NCI-H2029 (cell line): Measurements from ENCODE around the gene PGAP3.

Experiments used
- DNase-seq: peaks from one replicate; lab custom pipeline; 2025; lab: John Stamatoyannopoulos, UW

PGAP3 gene

DNA sequence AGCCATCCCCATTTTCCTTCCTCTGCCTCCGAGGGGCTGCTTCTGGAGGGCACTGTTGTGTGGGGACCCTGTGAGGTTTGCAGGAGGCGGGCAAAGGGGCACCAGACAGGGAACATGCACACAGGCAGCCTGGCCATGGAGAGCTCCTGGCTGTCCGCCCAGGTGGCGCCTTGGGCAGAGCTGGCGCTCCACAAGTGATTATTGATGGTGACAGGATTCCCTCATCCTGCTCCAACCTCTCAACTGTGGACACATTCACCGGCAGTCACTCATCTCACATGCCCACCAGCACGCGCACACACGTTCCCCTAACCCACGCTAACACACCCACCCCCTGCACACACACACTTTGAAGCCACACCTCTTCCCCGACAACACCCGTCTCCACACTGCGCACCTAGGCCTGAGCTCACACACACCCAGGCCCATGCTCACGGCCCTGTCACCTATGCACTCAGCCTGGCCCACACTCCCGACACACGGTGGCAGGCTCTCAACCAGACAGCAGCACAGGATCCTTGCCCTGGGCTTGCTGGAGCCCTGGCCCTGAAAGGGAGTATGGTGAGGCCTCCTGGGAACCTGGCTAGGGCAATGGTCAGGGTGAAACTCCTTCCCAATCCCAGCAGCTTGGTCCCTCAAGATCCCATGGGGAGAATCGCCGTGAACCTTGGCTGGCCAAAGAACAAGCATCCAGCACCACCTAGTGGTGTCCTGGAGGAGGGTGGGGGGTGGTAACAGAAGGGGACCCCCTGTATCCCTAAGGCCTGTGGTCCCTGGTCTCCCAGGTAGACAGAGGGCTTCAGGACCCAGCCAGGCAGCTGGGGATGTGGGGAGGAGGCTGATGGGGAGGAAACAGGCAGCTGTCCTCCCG is 16.0 kb downstream of the PGAP3 start:
- no peak for DNase-seq

DNA sequence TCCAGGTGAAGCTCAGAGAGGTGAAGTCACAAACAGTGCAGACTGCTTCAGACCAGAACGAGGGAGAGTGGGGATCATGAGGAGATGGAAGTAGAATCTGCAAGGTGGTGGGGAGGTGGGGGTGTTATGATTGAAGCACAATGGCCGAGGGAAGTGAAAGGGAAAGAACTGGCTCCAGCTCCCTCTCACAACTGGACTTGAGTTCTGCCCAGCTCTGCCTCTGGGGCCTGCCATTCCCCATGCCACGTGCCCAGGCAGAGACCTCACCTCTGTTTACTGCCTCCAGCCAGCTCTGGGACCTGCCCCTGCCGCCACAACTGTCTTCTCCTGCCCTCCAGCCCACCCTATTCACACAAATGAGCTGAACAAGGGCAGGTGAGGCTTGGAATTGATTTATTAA is 17.1 kb downstream of the PGAP3 start:
- no peak for DNase-seq

DNA sequence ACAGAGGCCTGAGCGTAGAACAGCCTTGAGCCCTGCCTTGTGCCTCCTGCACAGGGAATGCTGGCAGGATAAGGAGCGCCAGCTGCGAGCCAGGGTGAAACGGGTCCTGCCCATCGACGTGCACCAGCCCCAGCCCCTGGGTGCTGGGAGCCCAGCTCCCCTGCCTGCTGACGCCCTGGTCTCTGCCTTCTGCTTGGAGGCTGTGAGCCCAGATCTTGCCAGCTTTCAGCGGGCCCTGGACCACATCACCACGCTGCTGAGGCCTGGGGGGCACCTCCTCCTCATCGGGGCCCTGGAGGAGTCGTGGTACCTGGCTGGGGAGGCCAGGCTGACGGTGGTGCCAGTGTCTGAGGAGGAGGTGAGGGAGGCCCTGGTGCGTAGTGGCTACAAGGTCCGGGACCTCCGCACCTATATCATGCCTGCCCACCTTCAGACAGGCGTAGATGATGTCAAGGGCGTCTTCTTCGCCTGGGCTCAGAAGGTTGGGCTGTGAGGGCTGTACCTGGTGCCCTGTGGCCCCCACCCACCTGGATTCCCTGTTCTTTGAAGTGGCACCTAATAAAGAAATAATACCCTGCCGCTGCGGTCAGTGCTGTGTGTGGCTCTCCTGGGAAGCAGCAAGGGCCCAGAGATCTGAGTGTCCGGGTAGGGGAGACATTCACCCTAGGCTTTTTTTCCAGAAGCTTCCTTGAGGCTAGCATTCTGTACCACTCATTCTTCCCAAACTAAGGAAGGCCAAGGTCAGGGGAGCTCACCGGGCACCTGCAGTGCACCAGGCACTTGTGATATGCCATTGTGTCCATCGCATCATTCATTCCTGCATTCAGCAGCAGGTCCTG is 17.7 kb downstream of the PGAP3 start:
- DNase-seq = no peak

DNA sequence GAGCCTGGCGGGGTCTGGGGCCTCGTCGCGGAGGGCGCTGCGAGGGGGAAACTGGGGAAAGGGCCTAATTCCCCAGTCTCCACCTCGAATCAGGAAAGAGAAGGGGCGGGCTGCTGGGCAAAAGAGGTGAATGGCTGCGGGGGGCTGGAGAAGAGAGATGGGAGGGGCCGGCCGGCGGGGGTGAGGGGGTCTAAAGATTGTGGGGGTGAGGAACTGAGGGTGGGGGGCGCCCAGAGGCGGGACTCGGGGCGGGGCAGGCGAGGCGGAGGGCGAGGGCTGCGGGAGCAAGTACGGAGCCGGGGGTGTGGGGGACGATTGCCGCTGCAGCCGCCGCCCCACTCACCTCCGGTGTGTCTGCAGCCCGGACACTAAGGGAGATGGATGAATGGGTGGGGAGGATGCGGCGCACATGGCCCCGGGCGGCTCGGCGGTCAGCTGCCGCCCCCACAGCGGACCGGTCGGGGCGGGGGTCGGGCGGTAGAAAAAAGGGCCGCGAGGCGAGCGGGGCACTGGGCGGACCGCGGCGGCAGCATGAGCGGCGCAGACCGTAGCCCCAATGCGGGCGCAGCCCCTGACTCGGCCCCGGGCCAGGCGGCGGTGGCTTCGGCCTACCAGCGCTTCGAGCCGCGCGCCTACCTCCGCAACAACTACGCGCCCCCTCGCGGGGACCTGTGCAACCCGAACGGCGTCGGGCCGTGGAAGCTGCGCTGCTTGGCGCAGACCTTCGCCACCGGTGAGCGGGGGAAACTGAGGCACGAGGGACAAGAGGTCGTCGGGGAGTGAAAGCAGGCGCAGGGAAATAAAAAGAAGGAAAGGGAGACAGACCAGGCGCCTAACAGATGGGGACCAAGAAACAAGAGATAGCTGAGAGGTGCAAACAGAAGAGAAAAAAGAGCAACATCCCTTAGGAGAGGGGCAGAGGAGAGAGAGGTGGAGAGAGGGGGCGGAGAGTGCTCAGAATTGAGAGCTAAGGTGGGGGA is 19.6 kb downstream of the PGAP3 start, which contains the start of gene PNMT:
PNMT (plus strand) TSS at position 509 of the 980 bp plus-strand sequence; CDS start at position 532, 23 bp downstream.
- peak; percentile 37 for DNase-seq

DNA sequence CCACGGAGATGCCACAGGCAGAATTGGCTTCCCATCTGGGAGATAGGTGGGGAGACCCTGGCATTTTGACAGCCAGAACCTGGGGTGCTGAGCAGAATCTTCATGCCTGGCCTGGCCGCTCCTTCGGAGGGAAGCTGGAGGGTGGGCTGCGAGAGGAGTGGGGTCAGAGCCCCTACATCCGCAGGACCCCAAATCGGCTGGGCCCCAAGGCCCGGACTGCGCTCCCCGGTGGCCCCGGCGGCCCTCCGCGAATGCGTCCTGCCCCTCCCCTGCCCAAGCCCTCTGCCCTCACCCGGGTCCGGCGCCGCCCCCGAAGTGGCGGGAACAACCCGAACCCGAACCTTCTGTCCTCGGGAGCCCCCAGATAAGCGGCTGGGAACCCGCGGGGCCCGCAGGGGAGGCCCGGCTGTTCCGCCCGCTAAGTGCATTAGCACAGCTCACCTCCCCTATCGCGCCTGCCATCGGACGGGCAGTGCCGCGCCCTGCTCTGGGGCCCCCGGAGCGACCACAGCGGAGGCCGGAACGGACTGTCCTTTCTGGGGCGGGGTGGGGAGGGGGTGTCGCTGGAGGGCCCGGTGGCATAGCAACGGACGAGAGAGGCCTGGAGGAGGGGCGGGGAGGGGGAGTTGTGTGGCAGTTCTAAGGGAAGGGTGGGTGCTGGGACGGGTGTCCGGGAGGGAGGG is 20.5 kb downstream of the PGAP3 start:
- DNase-seq = no peak

DNA sequence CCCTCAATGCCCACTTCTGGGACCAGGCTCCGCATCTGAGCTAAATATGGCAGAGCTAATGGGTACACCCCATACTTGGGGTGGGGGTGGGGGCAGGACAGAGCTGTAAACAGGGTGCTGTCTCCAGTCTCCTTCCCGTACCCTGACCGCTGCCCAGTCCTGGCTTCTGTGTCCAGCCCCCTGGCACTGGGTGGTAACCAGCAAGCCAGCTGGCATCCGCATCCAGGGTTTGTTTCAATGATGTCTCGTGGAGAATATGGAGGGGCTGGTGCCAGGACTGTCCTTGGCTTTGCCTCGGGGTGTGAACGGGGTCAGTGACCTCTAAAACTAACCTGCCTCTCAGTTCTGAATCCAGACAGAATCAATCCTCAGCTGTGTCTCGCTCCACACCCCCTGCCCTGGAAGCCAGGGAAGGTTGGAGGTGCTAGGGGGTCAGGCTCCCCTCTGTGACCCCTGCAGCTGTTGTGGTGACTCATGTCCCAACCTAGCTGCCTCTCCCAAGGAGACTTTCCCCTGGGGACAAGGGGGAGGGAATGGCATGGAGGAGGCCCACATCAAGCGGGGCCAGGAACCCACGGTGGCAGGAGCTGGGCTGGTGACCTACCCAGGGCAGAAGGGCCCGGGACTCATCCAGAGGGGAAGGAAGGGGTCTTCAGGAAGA is 21.1 kb downstream of the PGAP3 start:
- no peak for DNase-seq

DNA sequence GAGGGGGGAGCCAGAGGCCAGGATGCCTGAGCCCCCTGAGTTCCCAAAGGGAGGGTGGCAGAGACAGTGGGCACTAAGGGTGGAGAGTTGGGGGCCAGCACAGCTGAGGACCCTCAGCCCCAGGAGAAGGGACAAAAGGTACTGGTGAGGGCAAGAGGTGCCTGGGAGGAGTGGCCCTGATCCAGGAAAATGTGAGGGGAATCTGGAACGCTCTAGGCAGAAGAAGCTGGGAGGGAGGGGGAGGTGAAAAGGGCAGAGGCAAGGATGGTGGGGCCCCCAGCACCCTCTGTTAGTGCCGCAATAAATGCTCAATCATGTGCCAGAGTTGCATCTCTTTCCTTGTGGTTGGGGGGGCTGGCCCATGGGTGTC is 21.6 kb downstream of the PGAP3 start:
- DNase-seq = no peak

DNA sequence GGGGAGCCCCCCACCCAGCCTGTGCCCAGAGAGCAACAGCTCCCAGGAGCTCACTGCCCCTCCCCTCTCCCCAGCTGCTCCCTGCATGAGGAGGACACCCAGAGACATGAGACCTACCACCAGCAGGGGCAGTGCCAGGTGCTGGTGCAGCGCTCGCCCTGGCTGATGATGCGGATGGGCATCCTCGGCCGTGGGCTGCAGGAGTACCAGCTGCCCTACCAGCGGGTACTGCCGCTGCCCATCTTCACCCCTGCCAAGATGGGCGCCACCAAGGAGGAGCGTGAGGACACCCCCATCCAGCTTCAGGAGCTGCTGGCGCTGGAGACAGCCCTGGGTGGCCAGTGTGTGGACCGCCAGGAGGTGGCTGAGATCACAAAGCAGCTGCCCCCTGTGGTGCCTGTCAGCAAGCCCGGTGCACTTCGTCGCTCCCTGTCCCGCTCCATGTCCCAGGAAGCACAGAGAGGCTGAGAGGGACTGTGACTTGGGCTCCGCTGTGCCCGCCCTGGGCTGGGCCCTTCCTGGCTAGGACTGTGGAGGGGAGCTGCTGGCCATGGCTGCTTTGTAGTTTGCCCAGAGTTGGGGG is 22.1 kb downstream of the PGAP3 start:
- DNase-seq = no peak

DNA sequence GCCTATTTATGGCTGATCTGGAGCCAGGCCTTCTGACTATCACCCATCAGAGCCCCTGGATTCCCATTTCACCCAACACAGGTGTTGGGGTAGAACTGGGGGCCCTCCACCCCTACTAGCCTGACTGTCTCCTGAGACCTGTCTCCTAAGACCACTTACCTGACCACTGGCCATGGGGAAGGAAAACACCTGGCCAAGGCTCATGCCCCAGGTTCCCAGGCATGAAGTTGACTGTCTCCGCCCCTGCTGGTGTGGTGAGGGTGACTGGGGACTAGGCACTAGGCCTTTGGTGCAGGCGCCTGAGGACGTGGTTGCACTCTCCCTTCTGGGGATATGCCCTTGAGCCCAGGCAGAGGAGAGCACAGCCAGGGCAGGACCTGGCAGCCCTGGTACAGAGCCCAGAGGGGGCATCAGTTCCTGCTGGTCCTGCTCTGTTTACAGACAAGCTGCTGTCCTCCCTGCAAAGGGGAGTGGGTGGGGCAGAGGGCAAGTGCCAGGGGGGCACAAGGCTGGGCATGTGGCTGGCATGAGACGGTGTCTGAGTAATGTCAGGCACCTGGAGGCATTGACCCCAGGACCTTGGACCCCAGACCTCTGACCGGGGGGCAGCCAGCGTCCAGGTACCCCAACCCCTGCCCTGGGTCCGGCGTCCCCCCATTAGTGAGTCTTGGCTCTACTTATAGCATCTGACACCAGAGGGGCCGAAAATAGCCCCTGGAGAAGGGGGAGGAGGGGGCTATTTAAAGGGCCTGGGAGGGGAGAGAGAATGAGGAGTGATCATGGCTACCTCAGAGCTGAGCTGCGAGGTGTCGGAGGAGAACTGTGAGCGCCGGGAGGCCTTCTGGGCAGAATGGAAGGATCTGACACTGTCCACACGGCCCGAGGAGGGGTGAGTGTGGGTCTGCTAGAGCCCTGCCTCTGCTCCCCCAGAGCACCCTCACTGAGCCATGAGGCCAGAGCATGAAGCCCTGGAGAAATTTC is 23.0 kb downstream of the PGAP3 start, which contains the start of gene TCAP:
TCAP (plus strand) TSS at position 769 of the 981 bp plus-strand sequence; CDS start at position 780, 11 bp downstream.
- DNase-seq = no peak

DNA sequence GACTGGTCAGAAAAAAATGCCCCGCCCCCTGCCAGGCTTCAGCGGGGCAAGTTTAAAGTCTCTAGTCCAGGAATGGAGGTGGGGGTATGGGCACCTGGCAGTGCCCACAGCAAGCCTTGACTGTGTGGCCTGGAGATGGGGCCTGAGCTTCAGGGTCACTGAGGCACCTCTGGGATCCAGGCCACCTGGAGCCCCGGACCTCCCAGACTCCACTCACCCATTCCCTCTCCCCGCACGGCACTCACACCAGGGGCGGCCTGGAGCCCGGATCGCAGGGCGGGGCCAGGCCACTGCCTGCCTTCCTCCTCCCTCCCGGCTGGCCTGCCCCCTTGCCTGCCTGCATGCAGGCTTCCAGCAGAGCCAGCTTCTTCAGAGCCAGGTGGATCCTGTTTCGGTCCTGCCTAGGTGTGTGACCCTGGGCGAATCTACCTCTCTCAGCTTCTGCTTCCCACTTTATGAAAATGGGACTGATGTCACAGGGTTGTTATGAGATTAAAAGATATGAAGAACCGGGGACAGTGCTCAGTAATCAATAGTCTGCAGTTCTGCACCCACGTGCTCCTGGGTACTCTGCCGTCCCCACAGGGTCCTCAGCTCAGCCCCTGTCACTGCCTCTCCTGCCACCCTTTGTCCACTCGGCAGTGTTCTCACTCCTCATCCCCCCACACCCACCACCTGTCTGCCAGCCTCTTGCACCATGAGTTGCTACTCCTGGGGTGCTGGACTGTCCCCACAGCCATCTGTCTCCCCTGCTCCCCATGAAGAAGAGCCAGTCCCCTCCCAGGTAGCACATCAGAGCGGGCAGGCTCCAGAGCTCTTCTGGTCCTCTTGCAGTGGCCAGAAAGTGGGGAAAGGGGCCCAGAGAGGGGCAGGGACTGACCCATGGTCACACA is 23.9 kb downstream of the PGAP3 start:
- DNase-seq = no peak

DNA sequence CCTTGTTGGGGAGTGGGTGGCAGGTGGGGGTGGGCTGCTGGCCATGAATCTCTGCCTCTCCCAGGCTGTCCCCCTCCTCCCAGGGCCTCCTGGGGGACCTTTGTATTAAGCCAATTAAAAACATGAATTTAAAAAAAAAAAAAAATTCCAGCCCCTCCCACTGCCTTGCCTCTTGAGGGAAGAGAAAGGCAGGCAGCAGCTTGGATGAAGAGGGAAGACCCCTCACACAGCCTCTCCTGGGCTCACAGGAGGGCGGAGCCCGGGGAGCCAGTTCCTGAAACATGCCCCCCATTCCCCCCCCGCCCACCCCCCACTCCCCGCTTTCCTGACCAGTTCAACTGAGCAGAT is 24.5 kb downstream of the PGAP3 start:
- no peak for DNase-seq

DNA sequence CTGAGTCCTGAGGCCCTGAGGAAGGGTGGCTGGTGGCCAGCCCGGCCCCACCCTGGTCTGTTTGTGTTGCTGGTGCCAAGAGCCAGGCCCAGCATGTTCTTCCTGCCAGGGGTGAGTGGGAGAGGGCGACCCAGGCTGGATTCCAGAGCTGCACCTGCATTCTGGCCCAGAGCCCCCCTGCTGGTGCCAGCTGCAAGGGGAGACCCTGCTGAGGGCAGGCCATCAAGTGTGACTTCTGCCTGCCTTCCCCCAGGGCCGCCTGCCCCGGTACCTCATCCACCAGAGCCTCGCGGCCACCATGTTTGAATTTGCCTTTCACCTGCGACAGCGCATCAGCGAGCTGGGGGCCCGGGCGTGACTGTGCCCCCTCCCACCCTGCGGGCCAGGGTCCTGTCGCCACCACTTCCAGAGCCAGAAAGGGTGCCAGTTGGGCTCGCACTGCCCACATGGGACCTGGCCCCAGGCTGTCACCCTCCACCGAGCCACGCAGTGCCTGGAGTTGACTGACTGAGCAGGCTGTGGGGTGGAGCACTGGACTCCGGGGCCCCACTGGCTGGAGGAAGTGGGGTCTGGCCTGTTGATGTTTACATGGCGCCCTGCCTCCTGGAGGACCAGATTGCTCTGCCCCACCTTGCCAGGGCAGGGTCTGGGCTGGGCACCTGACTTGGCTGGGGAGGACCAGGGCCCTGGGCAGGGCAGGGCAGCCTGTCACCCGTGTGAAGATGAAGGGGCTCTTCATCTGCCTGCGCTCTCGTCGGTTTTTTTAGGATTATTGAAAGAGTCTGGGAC is 25.1 kb downstream of the PGAP3 start:
- no peak for DNase-seq

DNA sequence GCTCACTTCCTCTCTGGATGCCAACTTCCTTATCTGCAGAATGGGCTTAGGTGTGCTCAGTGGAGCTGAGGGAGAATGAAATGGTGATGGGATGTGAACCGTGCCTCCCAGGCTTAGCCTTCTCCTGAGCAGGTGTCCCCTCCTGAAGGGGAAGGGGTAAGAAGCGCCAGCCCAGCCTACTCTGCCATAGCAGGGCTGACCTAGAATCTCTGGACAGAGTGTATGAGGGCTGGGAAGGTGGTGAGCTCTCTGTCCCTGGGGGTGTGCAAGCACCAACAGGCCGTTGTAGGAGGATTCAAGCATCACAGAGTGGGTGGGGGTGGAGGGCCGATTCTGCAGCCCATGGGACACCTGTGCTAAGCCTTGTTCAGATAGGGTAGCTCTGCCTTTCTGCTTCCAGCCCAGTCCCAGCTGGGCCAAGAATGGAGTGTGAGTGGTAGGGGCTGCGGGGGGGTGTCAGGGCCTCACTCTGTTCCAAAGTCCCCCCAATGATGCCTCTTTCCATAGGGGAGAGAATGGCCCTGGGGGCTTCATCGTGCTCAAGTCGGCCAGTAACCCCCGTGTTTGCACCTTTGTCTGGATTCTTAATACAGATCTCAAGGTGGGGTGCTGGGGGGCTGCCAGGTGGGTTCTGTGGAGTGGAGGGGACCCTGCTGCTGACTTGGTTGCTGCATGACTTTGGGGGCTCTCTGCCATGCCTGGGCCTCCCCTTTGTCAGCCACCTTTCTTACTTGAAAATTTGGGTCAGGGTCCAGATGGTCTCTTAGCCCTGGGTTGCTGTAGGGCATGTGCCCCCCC is 25.9 kb downstream of the PGAP3 start:
- no peak for DNase-seq

DNA sequence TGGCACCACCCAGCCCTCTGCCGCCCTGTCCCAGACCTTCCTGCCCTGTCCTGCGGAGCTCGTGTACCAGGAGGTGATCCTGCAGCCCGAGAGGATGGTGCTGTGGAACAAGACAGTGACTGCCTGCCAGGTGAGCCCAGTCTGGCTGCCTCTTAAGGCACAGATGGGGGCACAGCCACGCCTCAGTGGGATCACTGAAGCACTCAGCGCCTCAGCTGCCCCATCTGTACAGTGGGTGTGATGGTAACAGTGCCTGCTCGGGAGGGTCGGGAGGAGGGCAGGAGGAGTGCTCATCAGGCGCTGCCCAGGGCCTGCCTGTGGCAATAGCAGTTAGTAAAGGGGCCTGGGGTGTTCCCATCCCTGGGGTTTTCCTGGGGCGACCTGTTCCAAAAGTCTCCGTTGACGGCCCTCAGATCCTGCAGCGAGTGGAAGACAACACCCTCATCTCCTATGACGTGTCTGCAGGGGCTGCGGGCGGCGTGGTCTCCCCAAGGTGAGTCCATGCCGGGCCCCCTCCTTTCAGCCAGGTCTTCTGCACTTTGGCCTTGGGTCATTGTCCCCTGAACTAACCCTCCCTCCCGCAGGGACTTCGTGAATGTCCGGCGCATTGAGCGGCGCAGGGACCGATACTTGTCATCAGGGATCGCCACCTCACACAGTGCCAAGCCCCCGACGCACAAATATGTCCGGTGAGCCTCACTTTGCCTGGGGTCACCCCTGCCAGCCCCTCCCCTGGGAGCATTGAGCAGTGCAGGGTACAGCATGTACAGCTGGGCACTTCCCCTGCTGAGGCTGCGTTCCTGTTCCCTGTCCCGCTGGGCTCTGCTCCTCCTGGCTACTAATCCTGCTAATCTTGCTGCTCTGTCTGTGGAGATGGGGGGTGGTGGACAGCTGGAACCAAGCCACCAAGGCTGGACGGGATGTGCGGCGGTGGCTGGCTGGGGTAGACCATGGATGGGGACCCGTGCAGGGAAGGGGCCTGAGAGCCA is 27.2 kb downstream of the PGAP3 start:
- DNase-seq = no peak

DNA sequence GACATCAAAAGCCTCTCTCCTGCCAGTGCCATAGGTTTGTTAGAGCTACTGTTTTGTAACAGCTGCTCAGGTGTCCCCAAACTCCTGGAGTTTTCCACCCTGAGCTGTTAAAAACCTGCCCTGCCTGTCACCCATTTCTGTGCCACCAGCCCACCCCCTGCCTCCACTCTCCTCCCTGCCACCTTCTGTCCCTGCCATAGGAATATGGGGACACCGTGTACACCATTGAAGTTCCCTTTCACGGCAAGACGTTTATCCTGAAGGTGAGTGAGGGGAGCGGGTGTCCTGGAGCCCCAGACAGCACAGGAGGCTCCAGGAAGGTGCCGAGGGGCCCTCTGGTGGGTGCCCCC is 27.9 kb downstream of the PGAP3 start:
- DNase-seq = no peak
